GM12878 (cell line): ENCODE results near the gene CTXND2. TPM values are rescaled to one million over a fixed set of nuclear protein-coding genes. Genes with fewer than 3 reads are reported as not detected.

ENCODE experiments used
- ATAC-seq: fragments of 200-7000 bp; cut with Tn5 transposase; 3 replicates; pipeline ENCODE4 v1.9.1; 2020; ENCODE audit warnings: mild to moderate bottlenecking, moderate library complexity
- BruUV-seq: library from RNA; stranded (reverse); fragments of 400-500 nt; replicated peaks from 2 replicates; lab custom pipeline; 2021; lab: Mats Ljungman, UMichigan
- CTCF ChIA-PET: fragments of 300-600 bp; sonication (Branson Sonifier 250); formaldehyde crosslinking; extraction: SDS; loops from one replicate; lab custom pipeline; 2021; ENCODE audit warnings: inconsistent platforms; lab: Yijun Ruan, JAX
- POLR2A ChIA-PET: fragments of 350-600 bp; formaldehyde crosslinking; extraction: SDS; loops from one replicate; lab custom pipeline; 2021; ENCODE audit warnings: inconsistent platforms; lab: Charles Lee
- RAD21 ChIA-PET: fragments of 300-600 bp; sonication (Branson Sonifier 250); formaldehyde crosslinking; loops from one replicate; lab custom pipeline; 2023; ENCODE audit warnings: antibody characterized with exemption; ENCODE audit not compliant: unreplicated experiment; lab: Charles Lee
- SMC1A ChIA-PET: fragments of 300-600 bp; sonication (Branson Sonifier 250); formaldehyde crosslinking; loops from one replicate; lab custom pipeline; 2023; ENCODE audit not compliant: unreplicated experiment, uncharacterized antibody; lab: Charles Lee
- DNase-seq: peaks from one replicate; pipeline ENCODE4 v3.0.0-alpha.2; 2011; ENCODE audit warnings: low read depth, low spot score
- FAIRE-seq: peaks from 3 replicates; lab custom pipeline; 2011; peaks lifted over from hg19 to GRCh38; lab: Jason Lieb, UNC
- H2AFZ ChIP-seq: 2 replicates; pipeline ENCODE4 v1.6.0; 2011; ENCODE audit warnings: low read depth, low read length, control low read depth; ENCODE audit not compliant: control insufficient read depth
- H3K27ac ChIP-seq: 2 replicates; pipeline ENCODE4 v1.5.1; 2011; ENCODE audit warnings: control low read depth; ENCODE audit not compliant: control insufficient read depth, insufficient read depth
- H3K27me3 ChIP-seq, 2 experiments: replicated peaks in 1 of 2; 2 replicates each; pipeline versions ENCODE4 v1.6.0 to v1.6.1; 2011; ENCODE audit warnings: low read length in 1 of 2; ENCODE audit not compliant: control insufficient read depth in 2 of 2, insufficient read depth in 2 of 2
- H3K36me3 ChIP-seq, 2 experiments: 2 replicates each; pipeline ENCODE4 v1.5.1; 2011; ENCODE audit warnings: low read length in 1 of 2; ENCODE audit not compliant: control insufficient read depth in 2 of 2, insufficient read depth in 2 of 2
- H3K4me1 ChIP-seq: 2 replicates; pipeline ENCODE4 v1.6.1; 2011; ENCODE audit warnings: mild to moderate bottlenecking, low read length, moderate library complexity, mixed read lengths; ENCODE audit not compliant: control insufficient read depth, insufficient read depth
- H3K4me2 ChIP-seq: 2 replicates; pipeline ENCODE4 v1.6.0; 2011; ENCODE audit warnings: control low read depth; ENCODE audit not compliant: control insufficient read depth, insufficient read depth
- H3K4me3 ChIP-seq: fragments of 200-600 bp; sonication (generic); 2 replicates; pipeline ENCODE4 v1.5.1; 2016
- H3K79me2 ChIP-seq: 2 replicates; pipeline ENCODE4 v1.6.0; 2011; ENCODE audit warnings: low read length; ENCODE audit not compliant: control insufficient read depth, insufficient read depth
- H3K9ac ChIP-seq: 2 replicates; pipeline ENCODE4 v1.8.0; 2011; ENCODE audit warnings: low read length, control low read depth, mixed read lengths; ENCODE audit not compliant: control insufficient read depth, insufficient read depth
- H3K9me3 ChIP-seq: replicated peaks from 3 replicates; pipeline ENCODE4 v1.5.1; 2011; ENCODE audit warnings: mild to moderate bottlenecking, low read length; ENCODE audit not compliant: control insufficient read depth, insufficient read depth
- H4K20me1 ChIP-seq: 2 replicates; pipeline ENCODE4 v1.6.0; 2011; ENCODE audit not compliant: control insufficient read depth, insufficient read depth
- BMI1 ChIP-seq: fragments of 450-650 bp; IDR thresholded peaks from 2 replicates; pipeline ENCODE4 v1.6.1; 2016; ENCODE audit warnings: mild to moderate bottlenecking, moderate library complexity, borderline replicate concordance
- FOXM1 ChIP-seq: IDR thresholded peaks from 2 replicates; pipeline ENCODE4 v1.6.1; 2012; ENCODE audit warnings: low read depth, mild to moderate bottlenecking, inconsistent platforms, low read length, moderate library complexity
- KDM1A ChIP-seq: fragments of 200-600 bp; sonication (generic); IDR thresholded peaks from 2 replicates; pipeline ENCODE4 v1.6.1; 2016; ENCODE audit warnings: borderline replicate concordance
- NR2F1 ChIP-seq: fragments of 450-650 bp; conservative IDR thresholded peaks from 2 replicates; pipeline ENCODE4 v1.6.1; 2017; ENCODE audit warnings: mild to moderate bottlenecking
- RBBP5 ChIP-seq: fragments of 200-600 bp; sonication (generic); conservative IDR thresholded peaks from 2 replicates; pipeline ENCODE4 v1.6.1; 2016
- RFX5 ChIP-seq: IDR thresholded peaks from 2 replicates; pipeline ENCODE4 v1.6.1; 2011; ENCODE audit warnings: low read depth, low read length, improper control_type of control experiment
- SP1 ChIP-seq: IDR thresholded peaks from one replicate; pipeline ENCODE4 v1.6.1; 2011; ENCODE audit warnings: low read depth, low read length
- SREBF1 ChIP-seq: IDR thresholded peaks from 2 replicates; pipeline ENCODE4 v1.6.1; 2012; ENCODE audit warnings: mild to moderate bottlenecking, low read length
- SRF ChIP-seq, 2 experiments: IDR thresholded peaks; 2 replicates each; pipeline ENCODE4 v1.6.1; 2011; ENCODE audit warnings: low read depth in 2 of 2, low read length in 2 of 2, mild to moderate bottlenecking in 1 of 2, moderate library complexity in 1 of 2
- STAT3 ChIP-seq: IDR thresholded peaks from 2 replicates; pipeline ENCODE4 v1.6.1; 2011; ENCODE audit warnings: low read depth, low read length, improper control_type of control experiment
- WGBS: methylation state at CpG from one replicate; pipeline ENCODE4 v1.1.6; 2016; ENCODE audit warnings: low lambda C conversion rate; ENCODE audit not compliant: insufficient replicate concordance, insufficient coverage; ENCODE audit errors: missing lambda C conversion rate; 5-methylcytosine and 5-hydroxymethylcytosine counted together
- in situ Hi-C: fragments of 300-500 bp; cut with MboI; formaldehyde crosslinking; loops from 9 replicates; pipeline ENCODE4 v1.14.3; 2018; ENCODE audit warnings: mixed read lengths
- intact Hi-C: fragments of 100-400 bp; cut with micrococcal nuclease; formaldehyde crosslinking; loops from one replicate; pipeline ENCODE4 v1.14.2; 2022; ENCODE audit not compliant: unreplicated experiment
- polyA plus RNA-seq, 11 experiments: library from polyadenylated mRNA; depleted of rRNA in 4 of 11; unstranded in 6 of 11; stranded (reverse) in 5 of 11; fragments of >200 nt; fragmentation: Nextera tagmentation in 4 of 11; fragmentation: Illumina TruSeq in 1 of 11; extraction: Ambion mirVana in 4 of 11; extraction: Trizol in 1 of 11; gene quantifications; 1 replicate in 1 of 11; 2 replicates in 10 of 11; pipeline versions ENCODE4 v1.2.1 to v1.2.3, GENCODE V29; 2011 to 2016; ENCODE audit warnings: inconsistent platforms in 2 of 11, missing spikeins in 2 of 11, low read depth in 1 of 11
- total RNA-seq, 4 experiments: library from RNA; depleted of rRNA in 3 of 4; stranded (reverse); fragments of >200 nt in 3 of 4; fragmentation: Illumina TruSeq in 1 of 4; extraction: Trizol in 1 of 4; gene quantifications; 2 replicates each; pipeline versions ENCODE4 v1.2.1 to v1.2.3, GENCODE V29; 2013 to 2021
- TF ChIP-seq, protein P1 (sequence below): fragments of 450-650 bp; formaldehyde crosslinking; IDR thresholded peaks from 2 replicates; pipeline ENCODE4 v1.4.0; 2020; ENCODE audit warnings: mild to moderate bottlenecking, moderate library complexity
- TF ChIP-seq, protein P2 (sequence below): fragments of 450-650 bp; IDR thresholded peaks from 2 replicates; pipeline ENCODE4 v1.6.1; 2017; ENCODE audit warnings: mild to moderate bottlenecking, moderate library complexity
- TF ChIP-seq, protein P3 (sequence below): fragments of 150-350 bp; IDR thresholded peaks from 2 replicates; pipeline ENCODE4 v1.6.1; 2016; ENCODE audit warnings: low read depth, low read length
- TF ChIP-seq, protein P4 (sequence below): IDR thresholded peaks from 2 replicates; pipeline ENCODE4 v1.6.1; 2011; ENCODE audit warnings: low read depth, low read length, improper control_type of control experiment, borderline replicate concordance

Gene CTXND2
- total and polyA plus RNA-seq, 10 of the 15 experiments (the other 5 are each of a cell fraction or from before 2014, with no cell fraction given): not detected

DNA sequence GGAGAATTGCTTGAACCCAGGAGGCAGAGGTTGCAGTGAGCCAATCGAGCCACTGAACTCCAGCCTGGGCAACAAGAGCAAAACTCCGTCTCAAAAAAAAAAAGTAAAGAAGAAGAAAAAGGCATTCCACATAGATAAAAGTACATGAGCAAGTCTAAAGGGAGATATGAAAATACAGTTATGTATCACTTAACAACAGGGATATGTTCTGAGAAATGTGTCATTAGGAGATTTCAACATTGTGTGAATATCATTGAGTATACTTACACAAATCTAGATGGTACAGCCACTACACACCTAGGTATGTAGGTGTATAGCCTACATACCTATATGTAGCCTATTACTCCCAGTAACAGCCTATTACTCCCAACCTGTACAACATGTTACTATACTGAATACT lies 23.2 kb upstream of the CTXND2 start:
- no peaks in the 10 kb centered on the region for H4K20me1 ChIP-seq
- H3K79me2 ChIP-seq: no peaks in the 10 kb centered on the region; the same call in none of the 2 replicates
- H3K36me3 ChIP-seq: no peaks in the 10 kb centered on the region
- WGBS: 100% methylated on average over 2 of the region's 2 CpGs
- ATAC-seq: no peak
- H3K4me1 ChIP-seq: no peaks in the 10 kb centered on the region
- H3K27ac ChIP-seq: no peak overlapping the region
- H3K27me3 ChIP-seq: no peaks in the 10 kb centered on the region
- DNase-seq: no peak
- no peak overlapping the region for H3K4me3 ChIP-seq
- no peaks in the 10 kb centered on the region; the same call in 2 of the 3 replicates for H3K9me3 ChIP-seq
- POLR2A ChIA-PET: no interaction called here
- no peak overlapping the region for H3K4me2 ChIP-seq
- BruUV-seq: no TSS peak
- no peak overlapping the region for H2AFZ ChIP-seq
- CTCF ChIA-PET: no interaction called here
- SMC1A ChIA-PET: no interaction called here
- FAIRE-seq: no peak
- intact Hi-C loops (no loop called here), in situ Hi-C loops (no loop called here)
- RAD21 ChIA-PET: no interaction called here
- H3K9ac ChIP-seq: no peak overlapping the region
- TF ChIP-seq, protein P1, sequence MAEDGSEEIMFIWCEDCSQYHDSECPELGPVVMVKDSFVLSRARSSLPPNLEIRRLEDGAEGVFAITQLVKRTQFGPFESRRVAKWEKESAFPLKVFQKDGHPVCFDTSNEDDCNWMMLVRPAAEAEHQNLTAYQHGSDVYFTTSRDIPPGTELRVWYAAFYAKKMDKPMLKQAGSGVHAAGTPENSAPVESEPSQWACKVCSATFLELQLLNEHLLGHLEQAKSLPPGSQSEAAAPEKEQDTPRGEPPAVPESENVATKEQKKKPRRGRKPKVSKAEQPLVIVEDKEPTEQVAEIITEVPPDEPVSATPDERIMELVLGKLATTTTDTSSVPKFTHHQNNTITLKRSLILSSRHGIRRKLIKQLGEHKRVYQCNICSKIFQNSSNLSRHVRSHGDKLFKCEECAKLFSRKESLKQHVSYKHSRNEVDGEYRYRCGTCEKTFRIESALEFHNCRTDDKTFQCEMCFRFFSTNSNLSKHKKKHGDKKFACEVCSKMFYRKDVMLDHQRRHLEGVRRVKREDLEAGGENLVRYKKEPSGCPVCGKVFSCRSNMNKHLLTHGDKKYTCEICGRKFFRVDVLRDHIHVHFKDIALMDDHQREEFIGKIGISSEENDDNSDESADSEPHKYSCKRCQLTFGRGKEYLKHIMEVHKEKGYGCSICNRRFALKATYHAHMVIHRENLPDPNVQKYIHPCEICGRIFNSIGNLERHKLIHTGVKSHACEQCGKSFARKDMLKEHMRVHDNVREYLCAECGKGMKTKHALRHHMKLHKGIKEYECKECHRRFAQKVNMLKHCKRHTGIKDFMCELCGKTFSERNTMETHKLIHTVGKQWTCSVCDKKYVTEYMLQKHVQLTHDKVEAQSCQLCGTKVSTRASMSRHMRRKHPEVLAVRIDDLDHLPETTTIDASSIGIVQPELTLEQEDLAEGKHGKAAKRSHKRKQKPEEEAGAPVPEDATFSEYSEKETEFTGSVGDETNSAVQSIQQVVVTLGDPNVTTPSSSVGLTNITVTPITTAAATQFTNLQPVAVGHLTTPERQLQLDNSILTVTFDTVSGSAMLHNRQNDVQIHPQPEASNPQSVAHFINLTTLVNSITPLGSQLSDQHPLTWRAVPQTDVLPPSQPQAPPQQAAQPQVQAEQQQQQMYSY (CRISPR knock-in tag): no peak
- TF ChIP-seq RFX5: no peak
- TF ChIP-seq SP1: no peak
- TF ChIP-seq, protein P2, sequence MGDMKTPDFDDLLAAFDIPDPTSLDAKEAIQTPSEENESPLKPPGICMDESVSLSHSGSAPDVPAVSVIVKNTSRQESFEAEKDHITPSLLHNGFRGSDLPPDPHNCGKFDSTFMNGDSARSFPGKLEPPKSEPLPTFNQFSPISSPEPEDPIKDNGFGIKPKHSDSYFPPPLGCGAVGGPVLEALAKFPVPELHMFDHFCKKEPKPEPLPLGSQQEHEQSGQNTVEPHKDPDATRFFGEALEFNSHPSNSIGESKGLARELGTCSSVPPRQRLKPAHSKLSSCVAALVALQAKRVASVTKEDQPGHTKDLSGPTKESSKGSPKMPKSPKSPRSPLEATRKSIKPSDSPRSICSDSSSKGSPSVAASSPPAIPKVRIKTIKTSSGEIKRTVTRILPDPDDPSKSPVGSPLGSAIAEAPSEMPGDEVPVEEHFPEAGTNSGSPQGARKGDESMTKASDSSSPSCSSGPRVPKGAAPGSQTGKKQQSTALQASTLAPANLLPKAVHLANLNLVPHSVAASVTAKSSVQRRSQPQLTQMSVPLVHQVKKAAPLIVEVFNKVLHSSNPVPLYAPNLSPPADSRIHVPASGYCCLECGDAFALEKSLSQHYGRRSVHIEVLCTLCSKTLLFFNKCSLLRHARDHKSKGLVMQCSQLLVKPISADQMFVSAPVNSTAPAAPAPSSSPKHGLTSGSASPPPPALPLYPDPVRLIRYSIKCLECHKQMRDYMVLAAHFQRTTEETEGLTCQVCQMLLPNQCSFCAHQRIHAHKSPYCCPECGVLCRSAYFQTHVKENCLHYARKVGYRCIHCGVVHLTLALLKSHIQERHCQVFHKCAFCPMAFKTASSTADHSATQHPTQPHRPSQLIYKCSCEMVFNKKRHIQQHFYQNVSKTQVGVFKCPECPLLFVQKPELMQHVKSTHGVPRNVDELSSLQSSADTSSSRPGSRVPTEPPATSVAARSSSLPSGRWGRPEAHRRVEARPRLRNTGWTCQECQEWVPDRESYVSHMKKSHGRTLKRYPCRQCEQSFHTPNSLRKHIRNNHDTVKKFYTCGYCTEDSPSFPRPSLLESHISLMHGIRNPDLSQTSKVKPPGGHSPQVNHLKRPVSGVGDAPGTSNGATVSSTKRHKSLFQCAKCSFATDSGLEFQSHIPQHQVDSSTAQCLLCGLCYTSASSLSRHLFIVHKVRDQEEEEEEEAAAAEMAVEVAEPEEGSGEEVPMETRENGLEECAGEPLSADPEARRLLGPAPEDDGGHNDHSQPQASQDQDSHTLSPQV: no peak
- no peak for TF ChIP-seq STAT3
- TF ChIP-seq, protein P3, sequence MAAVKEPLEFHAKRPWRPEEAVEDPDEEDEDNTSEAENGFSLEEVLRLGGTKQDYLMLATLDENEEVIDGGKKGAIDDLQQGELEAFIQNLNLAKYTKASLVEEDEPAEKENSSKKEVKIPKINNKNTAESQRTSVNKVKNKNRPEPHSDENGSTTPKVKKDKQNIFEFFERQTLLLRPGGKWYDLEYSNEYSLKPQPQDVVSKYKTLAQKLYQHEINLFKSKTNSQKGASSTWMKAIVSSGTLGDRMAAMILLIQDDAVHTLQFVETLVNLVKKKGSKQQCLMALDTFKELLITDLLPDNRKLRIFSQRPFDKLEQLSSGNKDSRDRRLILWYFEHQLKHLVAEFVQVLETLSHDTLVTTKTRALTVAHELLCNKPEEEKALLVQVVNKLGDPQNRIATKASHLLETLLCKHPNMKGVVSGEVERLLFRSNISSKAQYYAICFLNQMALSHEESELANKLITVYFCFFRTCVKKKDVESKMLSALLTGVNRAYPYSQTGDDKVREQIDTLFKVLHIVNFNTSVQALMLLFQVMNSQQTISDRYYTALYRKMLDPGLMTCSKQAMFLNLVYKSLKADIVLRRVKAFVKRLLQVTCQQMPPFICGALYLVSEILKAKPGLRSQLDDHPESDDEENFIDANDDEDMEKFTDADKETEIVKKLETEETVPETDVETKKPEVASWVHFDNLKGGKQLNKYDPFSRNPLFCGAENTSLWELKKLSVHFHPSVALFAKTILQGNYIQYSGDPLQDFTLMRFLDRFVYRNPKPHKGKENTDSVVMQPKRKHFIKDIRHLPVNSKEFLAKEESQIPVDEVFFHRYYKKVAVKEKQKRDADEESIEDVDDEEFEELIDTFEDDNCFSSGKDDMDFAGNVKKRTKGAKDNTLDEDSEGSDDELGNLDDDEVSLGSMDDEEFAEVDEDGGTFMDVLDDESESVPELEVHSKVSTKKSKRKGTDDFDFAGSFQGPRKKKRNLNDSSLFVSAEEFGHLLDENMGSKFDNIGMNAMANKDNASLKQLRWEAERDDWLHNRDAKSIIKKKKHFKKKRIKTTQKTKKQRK: no peak
- no peak for TF ChIP-seq RBBP5
- TF ChIP-seq, protein P4, sequence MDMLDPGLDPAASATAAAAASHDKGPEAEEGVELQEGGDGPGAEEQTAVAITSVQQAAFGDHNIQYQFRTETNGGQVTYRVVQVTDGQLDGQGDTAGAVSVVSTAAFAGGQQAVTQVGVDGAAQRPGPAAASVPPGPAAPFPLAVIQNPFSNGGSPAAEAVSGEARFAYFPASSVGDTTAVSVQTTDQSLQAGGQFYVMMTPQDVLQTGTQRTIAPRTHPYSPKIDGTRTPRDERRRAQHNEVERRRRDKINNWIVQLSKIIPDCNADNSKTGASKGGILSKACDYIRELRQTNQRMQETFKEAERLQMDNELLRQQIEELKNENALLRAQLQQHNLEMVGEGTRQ: no peak
- no peak for TF ChIP-seq SREBF1
- TF ChIP-seq FOXM1: no peak
- no peak for TF ChIP-seq NR2F1
- no peak for TF ChIP-seq KDM1A
- no peak for TF ChIP-seq SRF (IDR thresholded peaks at IDR 0.05; ENCODE audit: low read depth in 2 of 2, low read length in 2 of 2)
- no peak for TF ChIP-seq BMI1
